DND-41 (cell line): ENCODE results near the gene JAZF1.
"Not testable (repeated sequence)": the region's sequence is repeated elsewhere in the genome, so short reads cannot be mapped to it uniquely, and the experiment has no call there.

ENCODE experiments used
- ATAC-seq: fragments of 200-7000 bp; cut with Tn5 transposase; 3 replicates; pipeline ENCODE4 v1.9.1; 2021; ENCODE audit warnings: low read depth; ENCODE audit not compliant: insufficient read depth
- DNase-seq: peaks from one replicate; pipeline ENCODE4 v3.0.0-alpha.2; 2020
- H2AFZ ChIP-seq: 2 replicates; pipeline ENCODE4 v1.6.0; 2012; ENCODE audit warnings: low read depth, low read length
- H3K27ac ChIP-seq: 2 replicates; pipeline ENCODE4 v1.5.1; 2012; ENCODE audit warnings: low read length, inconsistent platforms
- H3K27me3 ChIP-seq: fragments of 200-600 bp; sonication (generic); 2 replicates; pipeline ENCODE4 v1.6.0; 2012; ENCODE audit warnings: low read length, mild to moderate bottlenecking, inconsistent platforms; ENCODE audit not compliant: insufficient read depth, poor library complexity
- H3K36me3 ChIP-seq: 2 replicates; pipeline ENCODE4 v1.5.1; 2012; ENCODE audit warnings: low read length, inconsistent platforms; ENCODE audit not compliant: insufficient read depth
- H3K4me1 ChIP-seq: 2 replicates; pipeline ENCODE4 v1.5.1; 2012; ENCODE audit warnings: mild to moderate bottlenecking, low read length; ENCODE audit not compliant: insufficient read depth
- H3K4me2 ChIP-seq: 2 replicates; pipeline ENCODE4 v1.6.0; 2012; ENCODE audit warnings: mild to moderate bottlenecking, moderate library complexity, low read length, inconsistent platforms; ENCODE audit not compliant: insufficient read depth
- H3K4me3 ChIP-seq, 2 experiments: fragments of 200-600 bp in 1 of 2; shearing (Covaris generic) in 1 of 2; 2 replicates each; pipeline ENCODE4 v1.5.1; 2012 to 2016; ENCODE audit warnings: inconsistent platforms in 2 of 2, low read length in 2 of 2, mild to moderate bottlenecking in 2 of 2, low read depth in 1 of 2, moderate library complexity in 1 of 2
- H3K79me2 ChIP-seq: 2 replicates; pipeline ENCODE4 v1.6.0; 2012; ENCODE audit warnings: low read length, inconsistent platforms; ENCODE audit not compliant: insufficient read depth
- H3K9ac ChIP-seq: 2 replicates; pipeline ENCODE4 v1.6.0; 2012; ENCODE audit warnings: low read depth, mild to moderate bottlenecking, inconsistent platforms, low read length, moderate library complexity
- H3K9me3 ChIP-seq: 2 replicates; pipeline ENCODE4 v1.5.1; 2012; ENCODE audit warnings: low read length, moderate library complexity, mild to moderate bottlenecking, inconsistent platforms; ENCODE audit not compliant: insufficient read depth, severe bottlenecking
- H4K20me1 ChIP-seq: 2 replicates; pipeline ENCODE4 v1.6.0; 2012; ENCODE audit warnings: low read length; ENCODE audit not compliant: insufficient read depth
- CTCF ChIP-seq: IDR thresholded peaks from 2 replicates; pipeline ENCODE4 v1.5.1; 2012; ENCODE audit warnings: borderline replicate concordance, low read length, moderate library complexity, mild to moderate bottlenecking; ENCODE audit not compliant: poor library complexity, severe bottlenecking; ENCODE audit errors: extremely low read depth
- EZH2 ChIP-seq: IDR thresholded peaks from 3 replicates; pipeline ENCODE4 v1.6.1; 2012; ENCODE audit warnings: borderline replicate concordance, low read depth, mild to moderate bottlenecking, moderate library complexity, low read length, inconsistent platforms; ENCODE audit not compliant: severe bottlenecking

Gene JAZF1

GRCh38 chr7:27861747-27862146, 318.8 kb downstream of the JAZF1 start:
- no peak for TF ChIP-seq CTCF
- TF ChIP-seq EZH2, result no peak
- Histone ChIP-seq H3K4me3 (no peak overlapping the region), H3K27ac (no peak overlapping the region), H3K27me3 (no peaks in the 10 kb centered on the region), H2AFZ (no peak overlapping the region), H4K20me1 (no peaks in the 10 kb centered on the region), H3K4me1 (no peaks in the 10 kb centered on the region), H3K4me2 (no peak overlapping the region), H3K36me3 (no peaks in the 10 kb centered on the region), H3K79me2 (no peaks in the 10 kb centered on the region), H3K9me3 (no peaks in the 10 kb centered on the region), H3K9ac (no peak overlapping the region)
- DNase-seq (no peak), ATAC-seq (no peak)

GRCh38 chr7:27860800-27861199, 319.8 kb downstream of the JAZF1 start:
- H3K9ac ChIP-seq, result no peak overlapping the region
- no peak overlapping the region for H3K4me3 ChIP-seq
- no peak overlapping the region for H3K27ac ChIP-seq
- H3K4me2 ChIP-seq, result no peak overlapping the region
- no peak for TF ChIP-seq CTCF
- no peak for TF ChIP-seq EZH2
- DNase-seq, result no peak
- no peaks in the 10 kb centered on the region for H3K79me2 ChIP-seq
- no peaks in the 10 kb centered on the region for H4K20me1 ChIP-seq
- H3K4me1 ChIP-seq, result no peaks in the 10 kb centered on the region
- H2AFZ ChIP-seq, result no peak overlapping the region
- no peak for ATAC-seq
- no peaks in the 10 kb centered on the region for H3K36me3 ChIP-seq
- no peaks in the 10 kb centered on the region for H3K27me3 ChIP-seq
- H3K9me3 ChIP-seq, result no peaks in the 10 kb centered on the region

GRCh38 chr7:27856703-27857485, 323.7 kb downstream of the JAZF1 start:
- not testable (repeated sequence) for H3K4me3 ChIP-seq, ATAC-seq, H2AFZ ChIP-seq, H4K20me1 ChIP-seq, H3K4me2 ChIP-seq, H3K4me1 ChIP-seq, H3K79me2 ChIP-seq, H3K36me3 ChIP-seq, H3K9ac ChIP-seq, H3K9me3 ChIP-seq, DNase-seq, H3K27me3 ChIP-seq, H3K27ac ChIP-seq

GRCh38 chr7:27850531-27850930, 330.1 kb downstream of the JAZF1 start:
- H3K27me3 ChIP-seq, result no peaks in the 10 kb centered on the region
- H2AFZ ChIP-seq, result no peak overlapping the region
- DNase-seq (no peak), ATAC-seq (no peak)
- no peaks in the 10 kb centered on the region for H3K36me3 ChIP-seq
- H4K20me1 ChIP-seq, result no peaks in the 10 kb centered on the region
- TF ChIP-seq CTCF (no peak), EZH2 (no peak)
- no peaks in the 10 kb centered on the region for H3K9me3 ChIP-seq
- H3K4me2 ChIP-seq, result no peak overlapping the region
- H3K9ac ChIP-seq, result no peak overlapping the region
- H3K4me1 ChIP-seq, result no peaks in the 10 kb centered on the region
- no peaks in the 10 kb centered on the region for H3K79me2 ChIP-seq
- no peak overlapping the region for H3K27ac ChIP-seq
- no peak overlapping the region for H3K4me3 ChIP-seq
